Measurements from ENCODE around the gene MIDN. TPM values are rescaled to one million over a fixed set of nuclear protein-coding genes. Genes with fewer than 3 reads are reported as not detected.

Gene MIDN
- polyA plus RNA-seq (2011; rRNA removed) (9.1 and 11.8 TPM in 2 replicates), polyA plus RNA-seq (2017; fragmentation: RNase III; extraction: RNeasy Plus Mini Kit Qiagen cat#74134 plus additional on column Dnase treatment) (27.7 to 33.4 TPM (median 31.4 TPM) in 3 replicates), polyA minus RNA-seq (2011; rRNA and poly(A)+ RNA removed) (23.7 and 25.2 TPM in 2 replicates)
- 17.7 and 27.8 TPM in 2 replicates for polyA plus RNA-seq (2012; cell fraction: cytosol; rRNA removed)
- polyA plus RNA-seq (2012; cell fraction: nucleus; rRNA removed), result 45.7 and 73.9 TPM in 2 replicates

- peak within 1 kb of the TSS; percentile 97 for H3K4me3 ChIP-seq
- no peak for FAIRE-seq
- ChIA-PET CTCF (interaction anchor here (1.0 kb wide), 1 partner anchor 18 kb away, joined by 8 read pairs; no protein-coding TSS in a partner anchor), POLR2A (interaction anchor here (1.0 kb wide), 2 partner anchors 18 to 21 kb away, joined by 4 to 14 read pairs; no protein-coding TSS in a partner anchor)
- ATAC-seq, result peak; percentile 7 to 42
- peaks cover 41% of the 10 kb centered on the region for H3K4me1 ChIP-seq
- peak within 1 kb of the TSS; percentile 93 to 100 for H3K27ac ChIP-seq
- 0% methylated on average over 14 of the region's 60 CpGs for WGBS (ENCODE audit: missing lambda C conversion rate)
- no peaks in the 10 kb centered on the region for H3K9me3 ChIP-seq
- peak within 1 kb of the TSS; percentile 84 for H3K4me2 ChIP-seq
- peak in 1 of 2 experiments; percentile 88 for DNase-seq (ENCODE audit: low read depth in 1 of 2, low spot score in 1 of 2)
- TF ChIP-seq FOSL2 (IDR thresholded peaks at IDR 0.05) (no peak), FOSL2 (CRISPR knock-in tag; IDR thresholded peaks at IDR 0.05) (peak; percentile 63), JUN (IDR thresholded peaks at IDR 0.05) (peak; percentile 87 to 90), KDM5A (IDR thresholded peaks at IDR 0.05) (no peak), NFE2L2 (conservative IDR thresholded peaks at IDR 0.05; ENCODE audit: low read length) (no peak), PHF8 (IDR thresholded peaks at IDR 0.05; ENCODE audit: borderline replicate concordance, low read depth) (peak; percentile 92), CHD4 (IDR thresholded peaks at IDR 0.05; ENCODE audit: borderline replicate concordance) (no peak), HES2 (IDR thresholded peaks at IDR 0.05) (no peak), CHD2 (IDR thresholded peaks at IDR 0.05; ENCODE audit: low read length, partially characterized antibody) (no peak), SMC3 (IDR thresholded peaks at IDR 0.05) (no peak), TFCP2L1 (CRISPR knock-in tag; IDR thresholded peaks at IDR 0.05) (no peak; the same call in 1 of the 2 replicates), MAFK (IDR thresholded peaks at IDR 0.05; ENCODE audit: partially characterized antibody) (peak; percentile 27), ZSCAN20 (CRISPR knock-in tag; IDR thresholded peaks at IDR 0.05) (no peak), CTCF (IDR thresholded peaks at IDR 0.05) (peak; percentile 35; the same call in 1 of the 3 replicates), MAX (IDR thresholded peaks at IDR 0.05) (peak; percentile 40; the same call in 1 of the 2 replicates), ELK1 (IDR thresholded peaks at IDR 0.05; ENCODE audit: low read depth, low read length) (no peak), GATA3 (IDR thresholded peaks at IDR 0.05; ENCODE audit: borderline replicate concordance) (peak; percentile 10; the same call in 1 of the 2 replicates), POLR2AphosphoS2 (conservative IDR thresholded peaks at IDR 0.05; ENCODE audit: low read length) (no peak), PBX3 (IDR thresholded peaks at IDR 0.05) (no peak), RNF2 (IDR thresholded peaks at IDR 0.05; ENCODE audit: borderline replicate concordance, low read depth) (no peak), CBX8 (IDR thresholded peaks at IDR 0.05) (no peak), MAZ (IDR thresholded peaks at IDR 0.05; ENCODE audit: borderline replicate concordance, low read depth, low read length) (no peak), HOXA7 (CRISPR knock-in tag; IDR thresholded peaks at IDR 0.05) (0 out of 2 replicates have a peak, but pooled peaks have one; percentile 60), BCL3 (IDR thresholded peaks at IDR 0.05) (peak; percentile 87; the same call in 2 of the 3 replicates), HMGXB4 (CRISPR knock-in tag; IDR thresholded peaks at IDR 0.05; ENCODE audit: borderline replicate concordance) (no peak), POLR2A (IDR thresholded peaks at IDR 0.05; ENCODE audit: low read length) (peak; percentile 93)
These were observed at the start of gene MIDN for GRCh38 chr19:1248139-1248785. Gene MIDN, plus strand, starts transcription at chr19:1248583. Its CDS starts 1,714 bp downstream, at chr19:1250297.

Measured in A549 (cell line).